GM12891 (cell line): ENCODE results near the gene ITGB2.

Source experiments
- POLR2A ChIP-seq: IDR thresholded peaks from 2 replicates; pipeline ENCODE4 v1.6.1; 2011; ENCODE audit warnings: low read depth, low read length, control low read depth
- TAF1 ChIP-seq: IDR thresholded peaks from 2 replicates; pipeline ENCODE4 v1.6.1; 2011; ENCODE audit warnings: low read depth, low read length, control low read depth

GRCh38 chr21:44933199-44933917, 12.7 kb upstream of the ITGB2 start:
- TF ChIP-seq POLR2A (no peak), TAF1 (no peak)
